Activated CD4-positive, alpha-beta T cell treated with anti-CD3 and anti-CD28 coated beads for 24 hours (primary cell): ENCODE measurements around the gene UBE2J2.
A peak's percentile ranks its signal among the peaks of the same experiment; 100 is the strongest.

Experiments used
- DNase-seq, 2 donors: peaks; one replicate each; pipeline ENCODE4 v3.0.0-alpha.2; 2020; ENCODE audit warnings: low read depth in 2 of 2

UBE2J2 gene

DNA sequence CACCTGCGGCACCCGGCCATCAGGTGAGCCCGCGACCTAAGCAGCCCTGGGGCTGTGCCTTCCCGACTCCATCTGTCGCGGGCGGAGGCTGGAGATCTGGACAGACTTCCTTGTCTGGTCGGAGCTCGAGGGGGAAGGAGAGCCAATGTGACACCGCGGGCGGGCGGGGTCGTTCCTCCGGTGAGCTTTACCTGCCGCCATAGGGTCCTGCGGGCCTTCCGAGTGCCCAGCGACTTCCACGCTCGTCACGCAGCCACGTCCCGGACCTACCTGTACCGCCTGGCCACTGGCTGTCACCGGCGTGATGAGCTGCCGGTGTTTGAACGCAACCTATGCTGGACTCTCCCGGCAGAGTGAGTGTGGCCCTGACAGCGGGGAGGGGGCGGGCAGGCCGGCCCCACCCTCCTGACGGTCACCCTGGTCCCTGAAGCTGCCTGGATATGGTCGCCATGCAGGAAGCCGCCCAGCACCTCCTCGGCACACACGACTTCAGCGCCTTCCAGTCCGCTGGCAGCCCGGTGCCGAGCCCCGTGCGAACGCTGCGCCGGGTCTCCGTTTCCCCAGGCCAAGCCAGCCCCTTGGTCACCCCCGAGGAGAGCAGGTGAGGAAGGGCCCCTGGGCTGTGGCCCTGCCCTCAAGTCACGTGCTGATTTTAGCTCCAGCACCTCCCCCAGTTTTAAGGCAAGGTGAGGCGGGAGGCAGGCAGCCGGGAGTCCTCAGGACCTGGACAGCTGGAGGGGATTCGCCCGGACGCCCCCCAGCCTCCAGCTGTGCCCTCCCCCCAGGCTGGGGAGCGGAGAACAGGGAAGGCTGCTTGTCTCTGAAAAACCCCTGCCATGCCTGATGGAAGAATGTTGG, 35.8 kb upstream of the UBE2J2 start:
- no peak for DNase-seq

GRCh38 chr1:1308756-1309250, 35.1 kb upstream of the UBE2J2 start:
- DNase-seq: no peak

DNA sequence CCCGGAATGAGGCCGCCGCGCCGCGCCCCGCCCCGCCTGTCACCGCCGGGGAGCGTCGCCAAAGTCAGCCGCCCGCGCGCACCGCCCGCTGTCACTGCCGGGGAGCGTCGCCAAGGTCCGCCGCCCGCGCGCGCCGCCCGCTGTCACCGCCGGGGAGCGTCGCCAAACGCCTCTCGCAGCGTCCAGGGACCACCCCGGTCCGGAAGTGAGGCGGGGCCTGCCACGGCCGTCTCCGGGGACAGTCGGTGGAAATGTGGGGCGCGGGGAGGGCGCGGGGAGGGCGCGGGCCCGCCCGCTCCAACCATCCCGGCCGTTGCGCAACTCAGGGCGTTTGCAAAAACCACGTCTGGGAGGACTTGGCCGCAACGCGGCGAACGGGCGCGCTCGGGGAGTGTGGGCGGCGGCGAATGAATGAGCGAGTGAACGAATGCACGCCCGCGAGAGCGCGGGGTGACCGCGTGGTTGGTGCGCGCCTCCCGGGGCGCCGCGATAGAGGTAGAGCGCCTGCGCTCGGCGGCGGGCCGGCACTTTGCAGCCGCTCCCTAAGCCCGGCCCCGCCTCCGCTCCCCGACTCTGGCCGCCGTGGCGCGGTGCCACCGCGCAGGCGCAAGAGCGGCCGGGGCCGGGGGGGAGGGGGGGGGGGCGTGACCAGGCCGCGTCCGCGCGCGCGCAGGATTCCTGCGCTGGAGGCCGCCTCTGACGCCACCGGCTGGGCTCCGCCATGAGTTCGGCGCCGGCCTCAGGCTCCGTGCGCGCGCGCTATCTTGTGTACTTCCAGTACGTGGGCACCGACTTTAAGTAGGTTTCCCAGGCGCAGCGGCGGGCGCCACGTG, 34.5 kb upstream of the UBE2J2 start, which contains the start of the genes ACAP3 and PUSL1:
TSS of gene ACAP3 (minus strand) at position 8 of the 833 bp plus-strand sequence. CDS start 115 bp downstream, outside the sequence.
TSS of gene PUSL1 (plus strand) at position 675 of the 833 bp plus-strand sequence. CDS start at position 722, 47 bp downstream.
- DNase-seq: peak; percentile 77 to 80

DNA sequence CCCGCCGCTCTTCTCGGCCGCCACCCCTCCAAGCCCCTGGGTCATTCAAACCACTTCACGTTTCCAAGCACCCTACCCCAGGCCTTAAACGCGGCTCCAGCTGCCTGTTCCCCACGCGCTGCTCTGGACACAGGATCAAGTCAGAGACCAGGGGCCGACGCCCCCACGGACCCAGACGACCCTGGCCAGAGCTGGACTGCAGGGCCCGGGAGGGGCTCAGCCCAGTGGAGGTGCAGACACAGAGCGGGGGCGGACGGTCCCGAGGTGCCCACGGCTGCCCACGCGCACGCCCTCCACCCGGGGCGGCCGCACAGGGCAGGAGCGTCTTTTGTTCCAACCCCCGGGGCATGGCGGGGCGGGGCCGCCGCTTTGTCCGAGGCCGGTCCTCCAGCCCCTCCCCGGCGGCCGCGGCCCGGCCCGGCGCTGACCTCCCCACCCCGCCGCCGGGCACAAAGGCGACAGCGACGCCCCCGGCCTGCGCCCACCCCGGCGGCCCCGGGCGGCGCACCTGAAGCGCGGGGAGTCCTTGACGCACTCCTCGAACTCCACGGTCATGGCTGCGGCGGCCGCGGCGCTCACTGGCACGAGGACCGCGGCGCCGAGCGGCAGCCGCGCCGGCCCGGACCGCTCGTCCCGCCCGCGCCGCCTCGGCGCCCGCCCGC, 33.7 kb upstream of the UBE2J2 start:
- DNase-seq: no peak

DNA sequence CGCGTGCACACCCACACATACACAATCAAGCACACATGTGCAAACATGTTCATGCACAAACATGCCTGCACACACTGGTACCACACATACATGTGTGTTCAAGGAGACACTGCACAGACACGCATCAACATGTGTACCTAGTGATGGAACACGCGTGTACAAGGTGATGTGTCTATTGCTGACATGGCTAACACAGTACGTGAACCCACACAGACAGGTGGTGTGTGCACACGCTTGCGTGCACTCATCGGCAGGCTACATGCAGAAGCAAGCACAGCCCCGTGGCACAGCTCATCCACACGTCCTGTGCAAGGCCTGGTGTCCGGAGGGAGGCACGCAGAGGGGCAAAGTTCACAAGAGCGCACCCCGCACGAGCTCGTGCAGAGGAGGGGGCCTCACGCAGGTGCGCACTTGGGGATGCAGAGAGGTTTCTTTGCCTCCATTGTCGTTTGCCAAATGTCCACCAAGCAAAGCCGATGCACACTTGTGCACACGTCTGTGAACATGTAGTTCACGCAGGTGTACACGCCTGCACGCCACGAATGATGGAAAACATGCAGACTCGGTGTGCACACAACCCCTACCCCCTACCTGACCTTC, 33.1 kb upstream of the UBE2J2 start:
- no peak for DNase-seq

GRCh38 chr1:1306070-1306660, 32.5 kb upstream of the UBE2J2 start:
- no peak for DNase-seq

- DNase-seq: peak in 1 of 2 donors; percentile 57
These were observed 31.8 kb upstream of the UBE2J2 start for GRCh38 chr1:1305300-1306069.

- no peak for DNase-seq
These were observed 31.0 kb upstream of the UBE2J2 start for GRCh38 chr1:1304331-1305299.

- no peak for DNase-seq
These were observed 30.1 kb upstream of the UBE2J2 start for GRCh38 chr1:1303736-1304135.

GRCh38 chr1:1302951-1303509, 29.4 kb upstream of the UBE2J2 start:
- no peak for DNase-seq

GRCh38 chr1:1302006-1302430, 28.4 kb upstream of the UBE2J2 start:
- no peak for DNase-seq

GRCh38 chr1:1300352-1300739, 26.7 kb upstream of the UBE2J2 start:
- DNase-seq: no peak

DNA sequence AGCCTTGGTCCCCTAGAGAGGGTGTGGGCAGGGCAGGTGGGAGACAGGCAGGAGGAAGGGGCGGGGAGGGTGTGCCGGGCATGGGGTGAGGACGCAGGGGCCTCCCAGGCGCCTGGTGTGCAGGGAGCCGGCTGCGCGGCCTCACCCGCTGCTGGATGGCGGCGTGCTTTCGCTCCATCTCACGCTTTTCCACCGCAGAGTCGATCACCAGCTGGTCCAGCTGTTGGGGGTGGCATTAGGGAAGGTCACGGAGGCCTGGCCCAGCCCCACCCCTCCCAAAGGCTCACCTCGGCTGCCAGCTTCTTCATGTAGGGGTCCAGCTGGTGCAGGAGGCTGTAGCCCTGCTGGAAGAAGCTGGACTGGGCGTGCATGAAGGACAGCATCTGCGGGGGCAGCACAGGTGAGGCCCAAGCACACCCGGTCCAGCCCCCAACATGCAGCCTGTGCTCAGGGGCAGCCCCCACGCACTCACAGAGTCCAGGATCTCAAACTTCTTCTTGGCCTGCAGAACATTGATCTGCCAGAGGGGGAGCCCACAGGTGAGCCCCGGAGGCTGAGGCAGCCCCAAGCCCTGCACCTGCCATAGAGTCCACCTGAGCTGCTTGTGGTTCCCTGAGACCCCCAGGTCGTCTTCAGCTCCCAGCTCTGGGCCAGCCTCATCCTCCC, 26.2 kb upstream of the UBE2J2 start:
- DNase-seq: no peak

DNA sequence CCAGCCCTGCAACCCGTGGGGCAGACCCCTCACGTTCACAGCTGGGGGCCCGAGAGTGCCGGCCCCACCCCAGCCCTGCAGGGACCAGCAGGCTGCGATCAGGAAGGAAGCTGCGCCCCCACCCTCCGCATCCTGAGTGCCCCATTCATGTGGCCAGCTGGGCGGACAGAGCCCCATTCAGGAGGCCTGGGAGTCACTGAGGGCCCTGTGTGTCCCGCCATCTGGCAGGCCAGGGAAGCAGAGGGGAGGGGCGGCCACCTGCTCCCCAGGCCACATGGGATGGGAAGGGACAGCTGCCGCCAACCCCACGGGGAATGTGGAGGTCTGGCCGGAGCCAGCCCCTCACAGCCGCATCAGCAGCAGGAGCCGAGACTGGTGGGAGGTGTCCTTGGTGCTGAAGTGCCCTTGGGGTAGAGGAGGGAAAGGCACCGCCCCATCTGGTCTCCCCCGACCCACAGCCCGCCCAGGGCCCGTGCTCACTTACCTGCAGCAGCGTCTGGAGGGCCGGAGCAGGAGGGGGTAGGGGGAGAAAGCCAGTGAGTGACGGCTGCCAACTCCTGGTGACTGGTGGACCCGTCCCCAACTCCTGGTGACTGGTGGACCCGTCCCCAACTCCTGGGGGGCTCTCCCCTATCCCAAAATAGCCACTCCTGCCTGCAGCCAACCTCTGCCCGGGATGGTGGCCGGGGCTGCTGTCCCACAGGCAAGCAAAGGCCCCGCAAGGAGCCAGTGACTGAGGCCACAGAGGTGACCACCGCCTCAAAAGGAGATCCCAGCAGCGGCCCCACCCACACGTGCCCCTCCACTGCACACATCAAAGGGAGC, 25.4 kb upstream of the UBE2J2 start:
- DNase-seq: no peak

GRCh38 chr1:1297802-1298424, 24.3 kb upstream of the UBE2J2 start:
- no peak for DNase-seq
